Stimulated activated CD8-positive, alpha-beta memory T cell treated with anti-CD3 and anti-CD28 coated beads, Interleukin-4, amount 100 ng/mL, for 4 hours (primary cell): Measurements from ENCODE around the gene CAPN7.
A peak's percentile ranks its signal among the peaks of the same experiment; 100 is the strongest.
"Not testable (repeated sequence)": the region's sequence is repeated elsewhere in the genome, so short reads cannot be mapped to it uniquely, and the experiment has no call there.

Experiments used
- DNase-seq, 2 donors: peaks; one replicate each; pipeline ENCODE4 v3.0.0-alpha.2; 2020; ENCODE audit warnings: low read depth in 2 of 2, low spot score in 1 of 2

Gene CAPN7

DNA sequence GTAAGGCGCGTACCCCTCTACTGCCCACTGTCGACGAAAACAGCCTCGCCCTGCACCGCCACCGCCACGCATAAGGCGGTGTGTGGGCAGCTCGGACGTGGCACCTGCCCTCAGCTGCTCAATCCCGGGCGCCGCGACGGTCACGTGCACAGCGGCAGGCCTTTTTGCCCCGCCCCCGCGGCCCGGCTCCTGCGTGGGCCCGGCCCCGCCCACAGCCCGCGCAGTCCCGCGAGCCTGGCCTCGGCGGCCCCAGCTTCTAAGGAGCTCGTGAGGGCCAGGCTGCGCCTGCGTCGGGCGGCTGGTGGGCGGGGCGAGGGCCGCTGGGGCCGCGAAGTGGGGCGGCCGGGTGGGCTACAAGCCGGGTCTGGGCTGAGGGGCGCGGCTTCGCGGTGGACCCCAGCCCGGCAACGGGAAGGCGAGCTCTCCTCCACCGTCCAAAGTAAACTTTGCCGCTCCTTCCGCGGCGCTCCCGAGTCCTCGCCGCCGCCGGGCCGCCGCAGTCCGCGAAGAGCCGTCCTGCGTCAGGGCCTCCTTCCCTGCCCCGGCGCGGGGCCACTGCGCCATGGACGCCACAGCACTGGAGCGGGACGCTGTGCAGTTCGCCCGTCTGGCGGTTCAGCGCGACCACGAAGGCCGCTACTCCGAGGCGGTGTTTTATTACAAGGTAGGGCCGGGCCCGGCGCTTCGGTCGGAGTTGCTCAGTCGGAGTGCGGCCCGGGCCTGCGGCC lies at the start of gene CAPN7:
Gene CAPN7 (plus strand): TSS at position 313 of the 728 bp plus-strand sequence. CDS start 250 bp downstream, at position 563.
- DNase-seq: peak; percentile 86 to 88

DNA sequence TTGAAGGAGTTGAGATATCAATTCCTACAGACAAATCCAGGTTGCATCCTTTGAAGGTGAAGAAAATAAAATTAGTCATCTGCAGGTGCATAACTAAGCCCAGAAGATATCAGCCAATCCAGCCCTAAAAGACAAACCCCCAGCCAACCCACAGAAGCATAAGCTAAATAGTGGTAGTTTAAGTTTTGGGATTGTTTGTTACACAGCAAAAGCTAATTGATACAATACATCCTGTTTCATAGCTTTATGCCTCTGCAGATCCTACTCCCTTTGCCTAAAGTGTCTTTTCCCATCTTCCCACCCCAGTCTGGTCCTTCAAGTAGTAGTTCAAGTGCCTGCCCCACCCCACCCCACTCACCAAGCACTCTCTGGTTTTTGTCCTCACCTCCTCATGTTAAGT lies 48.6 kb upstream of the CAPN7 start:
- DNase-seq: no peak

DNA sequence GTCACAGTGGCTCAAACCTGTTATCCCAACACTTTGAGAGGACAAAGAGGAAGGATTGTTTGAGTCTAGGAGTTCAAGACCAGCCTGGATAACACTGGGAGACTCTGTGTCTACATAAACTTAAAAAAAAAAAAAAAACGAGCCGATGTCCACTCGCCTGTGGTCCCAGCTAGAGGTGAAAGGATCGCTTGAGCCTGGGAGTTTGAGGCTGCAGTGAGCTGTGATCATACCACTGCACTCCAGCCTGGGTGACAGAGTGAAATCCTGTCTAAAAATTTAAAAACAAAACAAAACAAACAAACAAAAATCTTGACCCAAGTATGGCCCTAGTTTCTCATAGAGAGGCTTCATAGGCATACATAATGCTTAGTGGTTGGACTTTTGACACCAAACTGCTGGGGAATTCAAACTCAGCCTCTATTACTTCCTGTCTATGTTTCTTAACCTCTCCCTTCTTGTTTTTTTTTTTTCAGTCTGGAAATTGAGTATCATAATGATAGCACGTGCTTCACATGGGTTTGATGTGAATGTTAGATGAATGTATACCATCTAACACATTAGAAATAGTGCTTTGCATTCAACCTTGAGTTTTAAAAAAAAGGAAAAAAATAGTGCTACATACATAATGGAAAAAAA lies 46.4 kb upstream of the CAPN7 start:
- DNase-seq: no peak

DNA sequence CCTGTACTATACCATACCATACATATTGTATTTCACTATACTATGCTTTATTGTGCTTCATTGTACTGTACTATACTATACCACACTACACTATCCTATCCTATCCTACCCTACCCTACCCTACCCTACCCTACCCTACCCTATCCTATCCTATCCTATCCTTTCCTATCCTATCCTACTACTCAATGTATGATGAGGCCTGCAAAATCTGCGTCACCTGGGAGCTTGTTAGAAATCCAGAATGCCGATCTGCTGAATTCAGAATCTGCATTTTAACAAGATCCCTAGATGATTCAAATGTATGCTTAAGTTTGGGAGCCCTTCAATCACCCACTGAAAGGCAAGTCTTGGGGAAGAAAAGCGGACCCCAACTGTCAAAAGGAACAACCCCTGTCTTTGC lies 45.4 kb upstream of the CAPN7 start:
- no peak for DNase-seq

DNA sequence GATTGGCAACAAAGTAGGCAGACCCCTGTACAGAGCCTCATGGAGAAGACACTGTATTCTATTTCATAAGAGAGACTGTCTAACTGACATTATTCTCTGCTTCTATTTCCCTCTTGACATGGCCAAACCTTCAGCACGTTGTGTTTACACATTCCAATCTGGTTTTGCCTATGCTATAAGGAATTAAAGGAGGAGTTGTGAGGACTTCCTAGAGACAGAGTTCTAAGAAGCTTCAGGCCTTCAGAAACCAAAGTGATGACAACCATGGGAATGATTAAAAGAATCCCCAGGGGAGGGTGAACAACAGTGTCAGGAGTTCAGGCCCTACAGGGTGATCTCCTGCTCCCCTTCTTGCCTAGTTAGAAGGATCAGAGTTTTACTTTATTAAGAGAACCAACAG lies 44.9 kb upstream of the CAPN7 start:
- no peak for DNase-seq

DNA sequence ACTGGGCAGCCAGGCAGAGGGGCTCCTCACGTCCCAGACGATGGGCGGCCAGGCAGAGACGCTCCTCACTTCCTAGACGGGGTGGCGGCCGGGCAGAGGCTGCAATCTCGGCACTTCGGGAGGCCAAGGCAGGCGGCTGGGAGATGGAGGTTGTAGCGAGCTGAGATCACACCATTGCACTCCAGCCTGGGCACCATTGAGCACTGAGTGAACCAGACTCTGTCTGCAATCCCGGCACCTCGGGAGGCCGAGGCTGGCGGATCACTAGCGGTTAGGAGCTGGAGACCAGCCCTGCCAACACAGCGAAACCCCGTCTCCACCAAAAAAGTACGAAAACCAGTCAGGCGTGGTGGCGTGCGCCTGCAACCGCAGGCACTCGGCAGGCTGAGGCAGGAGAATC lies 42.4 kb upstream of the CAPN7 start:
- not testable (repeated sequence) for DNase-seq

DNA sequence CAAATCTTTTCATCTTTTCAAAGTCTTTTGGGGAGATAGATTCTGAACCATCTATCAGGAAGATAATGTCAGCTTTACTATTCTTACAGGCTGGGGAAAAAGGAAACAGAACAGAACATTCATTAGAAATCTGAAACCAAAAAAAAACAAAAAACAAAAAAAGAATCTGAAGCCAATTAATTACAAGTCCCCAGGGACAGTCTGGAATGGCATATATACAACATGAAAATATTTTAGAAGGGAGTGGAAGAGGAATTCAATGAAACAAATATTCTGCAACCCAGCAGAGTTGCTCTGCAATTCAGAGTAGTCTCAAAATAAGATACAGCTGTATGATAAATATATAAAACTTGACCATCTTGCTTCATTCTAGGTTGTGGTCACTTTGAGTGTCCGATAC lies 41.7 kb upstream of the CAPN7 start:
- no peak for DNase-seq

DNA sequence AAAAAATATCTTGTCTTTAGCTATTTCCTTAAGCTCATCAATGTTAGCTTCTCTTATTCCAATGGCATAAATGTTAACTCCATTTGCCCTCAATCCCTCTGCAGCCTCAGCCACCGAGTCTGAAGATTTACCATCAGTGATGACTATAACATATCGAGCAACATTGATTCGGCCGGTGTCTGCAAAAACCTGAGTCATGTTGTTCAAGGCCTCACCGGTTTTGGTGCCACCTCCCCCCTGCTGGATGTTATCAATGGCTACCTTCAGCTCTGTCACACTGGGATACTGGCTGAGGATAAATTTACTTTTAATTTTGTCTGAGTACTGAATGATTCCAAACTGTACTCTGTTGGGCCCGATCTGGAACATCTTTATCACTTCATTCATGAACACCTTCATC lies 41.0 kb upstream of the CAPN7 start:
- no peak for DNase-seq

DNA sequence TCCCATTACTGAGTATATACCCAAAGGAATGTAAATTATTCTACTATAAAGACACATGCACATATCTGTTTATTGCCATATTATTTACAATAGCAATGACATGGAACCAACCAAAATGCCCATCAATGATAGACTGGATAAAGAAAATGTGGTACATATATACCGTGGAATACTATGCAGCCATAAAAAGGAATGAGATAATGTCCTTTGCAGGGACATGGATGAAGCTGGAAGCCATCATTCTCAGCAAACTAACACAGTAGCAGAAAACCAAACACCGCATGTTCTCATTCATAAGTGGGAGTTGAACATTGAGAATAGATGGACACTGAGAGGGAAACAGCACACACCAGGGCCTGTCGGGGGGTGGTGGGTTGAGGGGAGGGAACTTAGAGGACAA lies 39.7 kb upstream of the CAPN7 start:
- not testable (repeated sequence) for DNase-seq

DNA sequence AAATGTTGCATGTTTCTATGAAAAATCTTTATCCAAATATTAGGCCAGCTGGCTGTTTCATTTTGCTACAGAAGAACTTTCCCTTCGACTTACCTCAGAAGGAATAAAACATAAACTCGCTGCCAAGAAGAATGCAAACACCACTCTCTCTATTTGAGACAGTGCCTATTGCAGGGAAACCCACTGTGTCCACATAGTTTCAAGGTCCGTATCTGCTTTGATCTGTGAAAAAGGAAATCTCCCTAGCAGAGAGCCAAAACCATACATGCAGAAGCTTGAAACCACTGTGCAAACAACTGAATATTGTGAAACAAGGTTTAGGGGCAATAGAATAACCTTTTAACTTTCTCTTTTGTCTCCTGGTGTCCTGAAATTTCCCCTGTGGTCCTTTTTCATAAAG lies 35.0 kb upstream of the CAPN7 start:
- no peak for DNase-seq

DNA sequence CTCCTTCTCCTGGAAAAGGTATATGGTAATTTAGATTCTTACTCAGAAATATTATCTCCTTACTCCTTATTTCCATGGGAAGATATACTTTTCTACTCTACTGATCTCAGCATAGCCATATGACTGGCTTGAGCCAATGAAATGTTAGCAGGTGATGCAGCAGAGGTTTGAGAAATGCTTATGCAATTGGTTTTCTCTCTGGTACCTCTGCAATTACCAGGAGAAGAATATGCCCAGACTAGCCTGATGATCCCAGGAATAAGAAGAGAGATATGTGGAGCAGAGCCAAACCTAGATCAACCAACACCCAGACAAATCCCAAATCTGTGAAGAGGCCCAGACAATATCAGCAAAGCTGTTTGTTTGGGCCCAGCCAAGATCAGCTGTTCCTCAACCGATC lies 33.2 kb upstream of the CAPN7 start:
- no peak for DNase-seq

DNA sequence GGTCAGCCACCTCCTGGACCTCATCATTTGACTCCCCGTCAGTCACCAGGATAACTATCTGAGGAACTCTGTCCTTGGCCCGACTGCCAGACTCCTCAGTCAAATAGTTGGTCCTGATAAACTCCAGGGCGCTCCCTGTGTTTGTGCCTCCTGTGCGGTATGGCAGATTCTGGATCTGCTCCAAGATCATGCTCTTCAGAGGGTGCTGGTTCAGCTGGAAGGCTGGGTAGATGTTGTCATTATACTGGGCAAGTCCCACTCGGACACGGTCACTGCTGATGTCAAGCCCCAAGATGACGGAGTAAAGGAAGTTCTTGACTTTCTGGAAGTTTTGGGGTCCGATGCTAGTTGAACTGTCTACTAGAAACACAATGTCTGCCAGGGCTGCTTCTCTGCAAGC lies 31.1 kb upstream of the CAPN7 start:
- no peak for DNase-seq

DNA sequence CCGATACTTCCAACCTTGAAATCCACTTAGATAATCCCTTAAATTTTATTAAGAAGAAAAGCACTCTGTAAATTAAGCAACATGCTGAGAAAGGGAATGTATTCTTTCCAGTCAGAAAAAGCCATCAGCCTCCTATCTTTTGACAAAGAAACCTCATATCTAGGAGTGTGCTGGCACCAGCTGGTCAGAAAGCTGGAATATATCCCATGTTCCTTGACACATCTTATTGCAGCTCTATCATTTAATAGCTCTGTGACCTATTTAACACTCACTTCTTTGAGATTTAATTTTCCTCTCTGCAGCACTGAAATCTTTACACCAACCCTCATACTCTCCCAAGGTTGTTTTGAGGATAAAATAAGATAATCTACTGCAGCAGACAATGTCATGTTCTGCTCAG lies 30.4 kb upstream of the CAPN7 start:
- no peak for DNase-seq

DNA sequence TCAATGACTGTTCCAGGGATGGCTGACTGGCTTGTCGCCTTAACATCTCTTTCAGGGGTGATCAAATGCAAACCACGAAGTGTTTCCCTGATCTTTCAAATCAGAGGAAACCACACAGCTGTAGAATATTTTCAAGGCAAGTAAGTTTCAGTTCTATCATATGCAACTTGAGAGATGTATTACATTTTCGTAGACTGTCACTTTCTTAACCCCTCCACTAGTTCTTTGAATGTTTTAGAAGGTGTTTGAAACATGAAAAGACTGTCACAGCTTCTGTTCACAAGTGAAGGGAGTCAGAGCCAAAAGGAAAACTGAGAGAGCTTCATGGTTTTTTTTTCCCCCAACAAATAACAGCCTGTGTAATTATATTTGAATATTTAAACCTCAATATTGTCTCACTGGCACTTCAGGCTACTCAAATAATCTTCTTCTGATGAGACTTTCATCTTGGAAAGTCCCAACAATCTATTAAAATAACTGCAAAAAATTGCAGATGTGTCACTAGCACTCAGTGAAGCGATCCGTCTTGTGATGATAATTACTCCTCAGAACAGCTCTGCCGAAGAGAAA lies 25.9 kb upstream of the CAPN7 start:
- no peak for DNase-seq

DNA sequence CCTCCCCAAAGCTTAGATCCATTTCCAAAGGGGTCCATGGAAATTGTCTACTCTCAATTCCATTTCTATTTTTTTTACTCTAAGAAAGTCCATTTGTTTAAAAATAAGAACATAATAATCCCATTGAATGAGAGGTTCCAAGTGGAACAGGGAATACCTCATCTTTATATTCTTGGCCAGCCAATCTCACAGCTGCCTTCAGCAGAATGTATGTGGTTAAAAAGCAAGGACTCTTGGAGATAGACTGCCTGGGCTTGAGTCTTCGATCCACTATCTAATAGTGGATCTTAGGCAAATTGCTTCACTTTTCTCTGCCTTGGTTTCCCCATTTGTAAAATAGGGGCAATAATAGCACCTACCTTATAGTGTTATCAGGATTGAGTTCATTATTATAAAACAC lies 24.5 kb upstream of the CAPN7 start:
- DNase-seq: no peak

DNA sequence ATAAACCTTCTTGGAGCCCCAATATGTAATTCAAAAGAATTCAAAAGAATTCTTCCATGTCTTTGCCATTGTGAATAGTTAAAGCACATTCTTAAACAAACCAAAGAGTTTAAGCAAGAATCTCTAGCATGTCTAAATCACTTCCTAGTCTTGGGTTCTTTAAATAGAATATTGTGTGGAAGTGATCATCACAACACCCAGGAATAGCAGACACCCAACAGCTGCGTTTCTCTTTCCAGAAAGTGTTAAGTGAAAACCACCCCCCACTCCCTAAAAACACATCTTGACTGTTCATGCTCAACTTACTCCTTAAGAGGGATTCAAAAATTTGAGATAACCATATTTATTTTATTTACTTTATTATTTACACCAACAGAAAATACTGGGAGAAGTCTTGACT lies 24.1 kb upstream of the CAPN7 start:
- DNase-seq: no peak

DNA sequence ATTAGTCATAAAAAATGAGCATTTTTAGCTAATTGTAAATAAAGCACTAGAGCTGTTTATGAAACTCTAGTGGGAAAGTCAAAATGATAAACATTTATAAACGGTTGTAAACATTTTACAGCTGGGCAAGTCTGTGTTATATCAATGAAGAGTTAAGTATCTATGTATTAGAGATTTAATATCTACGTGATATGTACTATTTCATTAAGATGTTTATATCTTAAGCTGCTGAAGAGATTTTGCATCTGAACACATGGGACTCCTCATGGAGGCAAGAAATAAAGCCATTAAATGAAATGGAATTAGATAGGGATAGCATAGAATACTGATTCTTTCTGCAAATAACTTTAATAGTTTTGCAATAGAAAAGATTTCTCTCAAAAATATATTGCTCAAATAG lies 23.0 kb upstream of the CAPN7 start:
- DNase-seq: no peak

DNA sequence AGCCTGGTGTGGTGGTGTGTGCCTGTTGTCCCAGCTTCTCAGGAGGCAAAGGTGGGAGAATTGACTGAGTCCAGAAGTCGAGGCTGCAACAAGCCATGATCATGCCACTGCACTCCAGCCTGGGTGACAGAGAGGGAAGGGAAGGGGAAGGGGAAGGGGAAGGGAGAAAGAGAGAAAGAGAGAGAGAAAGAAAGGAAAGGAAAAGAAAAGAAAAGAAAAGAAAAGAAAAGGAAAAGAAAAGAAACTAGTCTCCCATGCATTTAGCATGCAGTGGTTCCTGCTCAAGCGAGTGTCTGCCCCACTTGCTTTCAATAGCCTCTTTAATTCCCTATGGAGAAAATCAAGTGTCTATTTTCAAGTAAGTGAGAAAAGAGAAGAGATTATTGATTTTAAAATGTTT lies 20.6 kb upstream of the CAPN7 start:
- DNase-seq: no peak

DNA sequence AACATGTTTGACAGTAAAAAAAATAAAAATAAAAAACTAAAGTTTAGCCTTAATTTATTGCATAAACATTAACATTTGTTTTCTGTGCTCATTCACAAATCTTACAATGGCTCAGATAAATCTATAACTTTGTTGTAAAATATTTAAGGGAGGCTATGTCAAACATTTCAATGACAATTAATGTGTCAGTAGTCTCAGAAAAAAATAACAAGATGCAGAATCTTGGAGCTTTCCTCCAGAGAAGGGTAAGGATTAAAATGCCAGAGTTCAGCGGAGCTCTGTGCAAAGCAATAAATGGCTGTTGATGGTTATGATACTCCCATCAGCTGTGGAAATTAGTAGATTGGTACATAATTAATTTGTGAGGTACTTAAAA lies 20.0 kb upstream of the CAPN7 start:
- DNase-seq: no peak

DNA sequence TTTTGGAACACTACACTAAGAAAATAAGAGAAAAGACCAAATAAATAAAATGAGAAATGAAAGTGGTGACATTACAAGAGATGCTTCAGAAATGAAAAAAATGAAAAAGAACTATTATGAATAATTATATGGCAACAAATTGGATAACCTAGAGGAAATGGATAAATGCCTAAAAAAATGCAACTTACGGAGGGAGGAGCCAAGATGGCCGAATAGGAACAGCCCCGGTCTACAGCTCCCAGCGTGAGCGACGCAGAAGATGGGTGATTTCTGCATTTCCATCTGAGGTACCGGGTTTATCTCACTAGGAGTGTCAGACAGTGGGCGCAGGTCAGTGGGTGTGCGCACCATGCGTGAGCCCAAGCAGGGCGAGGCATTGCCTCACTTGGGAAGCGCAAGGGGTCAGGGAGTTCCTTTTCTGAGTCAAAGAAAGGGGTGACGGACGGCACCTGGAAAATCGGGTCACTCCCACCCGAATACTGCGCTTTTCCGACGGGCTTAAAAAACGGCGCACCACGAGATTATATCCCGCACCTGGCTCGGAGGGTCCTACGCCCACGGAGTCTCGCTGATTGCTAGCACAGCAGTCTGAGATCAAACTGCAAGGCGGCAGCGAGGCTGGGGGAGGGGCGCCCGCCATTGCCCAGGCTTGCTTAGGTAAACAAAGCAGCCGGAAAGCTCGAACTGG lies 19.4 kb upstream of the CAPN7 start:
- not testable (repeated sequence) for DNase-seq

DNA sequence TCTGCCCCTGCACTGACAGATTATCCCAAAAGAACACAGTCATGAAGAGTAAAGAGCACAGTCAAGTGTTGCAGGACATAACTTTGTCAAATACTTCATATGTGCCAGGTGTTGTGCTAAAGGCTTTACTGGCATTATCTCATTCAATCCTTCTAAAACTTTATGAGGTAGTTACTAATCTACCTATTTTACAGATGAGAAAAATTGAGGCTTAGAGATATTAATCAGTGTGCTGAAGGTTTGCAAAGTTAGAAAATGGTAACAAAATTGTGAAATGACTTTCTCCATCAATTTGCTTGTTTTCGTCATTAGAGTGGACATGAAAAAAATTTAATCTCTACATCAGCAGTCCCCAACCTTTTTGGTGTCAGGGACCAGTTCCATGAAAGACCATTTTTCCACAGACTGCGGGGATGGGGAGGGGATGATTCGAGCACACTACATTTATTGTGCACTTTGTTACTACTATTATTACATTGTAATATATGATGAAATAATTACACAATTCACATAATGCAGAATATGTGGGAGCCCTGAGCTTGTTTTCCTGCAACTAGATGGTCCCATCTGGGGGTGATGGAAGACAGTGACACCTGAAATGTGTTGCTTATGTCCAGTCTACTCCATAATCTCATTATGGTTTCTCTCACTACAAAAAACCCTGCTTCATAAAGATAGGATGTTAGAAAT lies 8.6 kb upstream of the CAPN7 start:
- no peak for DNase-seq

DNA sequence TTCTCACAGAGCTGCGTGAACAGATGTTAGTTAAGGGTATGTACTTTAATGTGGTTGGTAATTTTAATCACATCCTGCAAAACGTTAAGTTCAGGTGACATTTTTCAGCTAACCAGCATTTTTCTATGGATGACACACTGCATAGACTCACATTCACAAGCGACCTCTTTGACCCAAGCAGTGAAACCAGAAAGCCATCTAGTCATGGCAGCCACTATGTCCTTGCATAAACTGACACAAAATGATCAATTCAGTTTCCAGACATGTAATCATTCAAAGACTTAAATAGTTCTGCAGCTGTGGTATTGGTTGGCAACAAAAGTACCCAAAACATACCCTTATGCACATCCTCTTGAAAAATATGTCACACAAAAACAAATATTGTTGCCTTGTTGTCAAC lies 7.4 kb upstream of the CAPN7 start:
- DNase-seq: no peak
